ENCODE data around the gene RXRA.

- TF ChIP-seq CTCF (IDR thresholded peaks at IDR 0.05; ENCODE audit: low read depth, low read length, missing input control) (no peak), JUND (IDR thresholded peaks at IDR 0.05) (no peak), RAD21 (IDR thresholded peaks at IDR 0.05) (no peak), GABPA (IDR thresholded peaks at IDR 0.05 in 1 of 2, conservative IDR thresholded peaks at IDR 0.05 in 1 of 2) (no peak)
These were observed 24.7 kb upstream of the RXRA start for GRCh38 chr9:134301387-134302129.
